Measurements from ENCODE around the gene XKR8. TPM values are rescaled to one million over a fixed set of nuclear protein-coding genes. Genes with fewer than 3 reads are reported as not detected.

Gene XKR8
- total and polyA plus RNA-seq, 2 of the 4 experiments (the other 2 are of a cell fraction): 1.1 to 10.7 TPM

GRCh38 chr1:27992276-27992675 is 32.5 kb downstream of the XKR8 start:
- H4K91ac ChIP-seq (ENCODE audit: insufficient read depth, low read depth, low read length): no peak overlapping the region
- TF ChIP-seq BHLHE40 (IDR thresholded peaks at IDR 0.05; ENCODE audit: low read depth, low read length) (no peak), CEBPB (IDR thresholded peaks at IDR 0.05; ENCODE audit: low read depth, low read length) (no peak), NFE2L2 (IDR thresholded peaks at IDR 0.05; ENCODE audit: low read depth, low read length) (no peak), MAFK (IDR thresholded peaks at IDR 0.05; ENCODE audit: low read depth, low read length) (no peak), POLR2A (IDR thresholded peaks at IDR 0.05; ENCODE audit: low read depth, low read length) (no peak), RAD21 (IDR thresholded peaks at IDR 0.05; ENCODE audit: low read length) (no peak), FOS (IDR thresholded peaks at IDR 0.05; ENCODE audit: low read depth, low read length) (no peak), CHD1 (IDR thresholded peaks at IDR 0.05; ENCODE audit: low read depth, low read length) (no peak), MAZ (IDR thresholded peaks at IDR 0.05; ENCODE audit: borderline replicate concordance, low read depth, low read length) (no peak), RFX5 (IDR thresholded peaks at IDR 0.05; ENCODE audit: low read depth, low read length) (no peak), SMC3 (IDR thresholded peaks at IDR 0.05; ENCODE audit: low read depth, low read length) (no peak), ELK1 (IDR thresholded peaks at IDR 0.05; ENCODE audit: borderline replicate concordance, low read depth, low read length) (no peak), RCOR1 (IDR thresholded peaks at IDR 0.05; ENCODE audit: insufficient replicate concordance, low read length) (no peak), CTCF (conservative IDR thresholded peaks at IDR 0.05; ENCODE audit: low read depth, low read length) (no peak), MXI1 (IDR thresholded peaks at IDR 0.05; ENCODE audit: borderline replicate concordance, low read depth, low read length) (no peak)
- TF ChIP-seq, protein P1, sequence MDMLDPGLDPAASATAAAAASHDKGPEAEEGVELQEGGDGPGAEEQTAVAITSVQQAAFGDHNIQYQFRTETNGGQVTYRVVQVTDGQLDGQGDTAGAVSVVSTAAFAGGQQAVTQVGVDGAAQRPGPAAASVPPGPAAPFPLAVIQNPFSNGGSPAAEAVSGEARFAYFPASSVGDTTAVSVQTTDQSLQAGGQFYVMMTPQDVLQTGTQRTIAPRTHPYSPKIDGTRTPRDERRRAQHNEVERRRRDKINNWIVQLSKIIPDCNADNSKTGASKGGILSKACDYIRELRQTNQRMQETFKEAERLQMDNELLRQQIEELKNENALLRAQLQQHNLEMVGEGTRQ (IDR thresholded peaks at IDR 0.05; ENCODE audit: low read depth, low read length): no peak
- peaks cover 4% of the 10 kb centered on the region; the same call in 1 of the 2 replicates for H3K9me1 ChIP-seq (ENCODE audit: insufficient read depth, low read length)
- H3K56ac ChIP-seq (ENCODE audit: extremely low read depth, insufficient read depth, low read length): no peak overlapping the region
- intact Hi-C loops (cut with micrococcal nuclease) (loop anchor here (5.0 kb wide), 1 partner anchor 215 kb away; no protein-coding TSS in a partner anchor), dilution Hi-C loops (cut with HindIII; ENCODE audit: low sequenced_read_pairs, unreplicated experiment) (no loop called here), in situ Hi-C loops (cut with MboI; ENCODE audit: low sequenced_read_pairs) (no loop called here)
- H3K23ac ChIP-seq (ENCODE audit: low read depth, low read length): no peak overlapping the region
- no peak overlapping the region for H2BK120ac ChIP-seq (ENCODE audit: low read depth, low read length)
- ATAC-seq (ENCODE audit: low read depth) (no peak), DNase-seq (no peak)
- ChIA-PET POLR2A (ENCODE audit: unreplicated experiment) (no interaction called here), CTCF (no interaction called here)
- peaks cover 3 to 5% of the 10 kb centered on the region in 2 experiments; a peak in 3 of 4 replicates for H3K79me1 ChIP-seq (ENCODE audit: low read depth in 1 of 2, low read length in 2 of 2)
- no TSS peak for BruUV-seq (replicated peaks)
- no peak overlapping the region for H2AFZ ChIP-seq (replicated peaks; ENCODE audit: low read length, poor library complexity)
- peaks cover 26% of the 10 kb centered on the region for H3K36me3 ChIP-seq (ENCODE audit: control insufficient read depth, insufficient read depth, low read length)
- H3K27me3 ChIP-seq (ENCODE audit: control insufficient read depth, insufficient read depth, low read length): no peaks in the 10 kb centered on the region
- H2AK9ac ChIP-seq (replicated peaks; ENCODE audit: low read depth, low read length, poor library complexity): no peak overlapping the region
- no peak overlapping the region for H3K4ac ChIP-seq (ENCODE audit: low read depth, low read length)
- no peak overlapping the region for H3K4me3 ChIP-seq (ENCODE audit: insufficient read depth, low read depth, low read length)
- no peak overlapping the region for H3K18ac ChIP-seq (ENCODE audit: low read depth, low read length)
- no peak overlapping the region for H2AK5ac ChIP-seq (ENCODE audit: low read depth, low read length)
- no peak overlapping the region for H4K5ac ChIP-seq (ENCODE audit: low read depth, low read length)
- no peaks in the 10 kb centered on the region for H4K20me1 ChIP-seq (ENCODE audit: insufficient read depth, low read length)
- H2BK5ac ChIP-seq (ENCODE audit: low read depth, low read length, poor library complexity, severe bottlenecking): no peak overlapping the region
- H3K4me1 ChIP-seq (ENCODE audit: control insufficient read depth, insufficient read depth, low read length): no peaks in the 10 kb centered on the region
- H3K27ac ChIP-seq (ENCODE audit: insufficient read depth, low read length): no peak overlapping the region
- H3K4me2 ChIP-seq (ENCODE audit: low read depth, low read length): no peak overlapping the region
- H2BK20ac ChIP-seq (ENCODE audit: low read depth, low read length): no peak overlapping the region
- WGBS, 2 experiments (ENCODE audit: extremely low coverage in 2 of 2, insufficient read length in 1 of 2): 73% methylated on average over 3 of the region's 6 CpGs; no CpG with 5 or more reads in 1 of the 2 experiments
- no peak overlapping the region for H3K14ac ChIP-seq (replicated peaks; ENCODE audit: low read depth, low read length)
- H3K9ac ChIP-seq (ENCODE audit: low read depth, low read length): no peak overlapping the region
- no peak overlapping the region for H4K8ac ChIP-seq (ENCODE audit: low read depth in 2 of 2, low read length in 2 of 2)
- H3K9me3 ChIP-seq (ENCODE audit: control insufficient read depth, insufficient read depth, low read length): no peaks in the 10 kb centered on the region
- no peak overlapping the region for H2BK15ac ChIP-seq (ENCODE audit: low read depth, low read length)

Data from IMR-90 (cell line).